ENCODE data around the gene SP3. TPM values are rescaled to one million over a fixed set of nuclear protein-coding genes. Genes with fewer than 3 reads are reported as not detected.

Gene SP3
- total RNA-seq, 2 donors from 2014 or later: 33.2 to 45.0 TPM

- Histone ChIP-seq H3K36me3 (no peaks in the 10 kb centered on the region), H3K9me3 (no peaks in the 10 kb centered on the region), H3K27ac (no peak overlapping the region), H3K4me3 (no peak overlapping the region), H3K4me1 (peaks cover 0 to 4% of the 10 kb centered on the region in 2 donors), H3K27me3 (no peaks in the 10 kb centered on the region)
- TF ChIP-seq CTCF (IDR thresholded peaks at IDR 0.05): no peak
- DNase-seq (ENCODE audit: low spot score): no peak
These were observed 104.6 kb downstream of the SP3 start for GRCh38 chr2:173860566-173860965.

GRCh38 chr2:173860082-173860481, 105.1 kb downstream of the SP3 start:
- H3K27me3 ChIP-seq: no peaks in the 10 kb centered on the region
- no peak for TF ChIP-seq CTCF (IDR thresholded peaks at IDR 0.05)
- H3K4me3 ChIP-seq: no peak overlapping the region
- H3K27ac ChIP-seq: no peak overlapping the region
- H3K4me1 ChIP-seq: peaks cover 0 to 8% of the 10 kb centered on the region in 2 donors
- DNase-seq (ENCODE audit: low spot score): no peak
- no peaks in the 10 kb centered on the region for H3K9me3 ChIP-seq
- no peaks in the 10 kb centered on the region for H3K36me3 ChIP-seq

GRCh38 chr2:173858291-173858731, 106.9 kb downstream of the SP3 start:
- Histone ChIP-seq H3K27me3 (no peaks in the 10 kb centered on the region), H3K36me3 (no peaks in the 10 kb centered on the region), H3K9me3 (no peaks in the 10 kb centered on the region), H3K27ac (no peak overlapping the region), H3K4me3 (no peak overlapping the region), H3K4me1 (peaks cover 0 to 9% of the 10 kb centered on the region in 2 donors)
- no peak for DNase-seq (ENCODE audit: low spot score)
- no peak for TF ChIP-seq CTCF (IDR thresholded peaks at IDR 0.05)

Data from right atrium auricular region (tissue), 2 donors.